GM19023 (cell line): ENCODE measurements around the gene DNAJC12.
"Not testable (repeated sequence)": the region's sequence is repeated elsewhere in the genome, so short reads cannot be mapped to it uniquely, and the experiment has no call there.

Source experiments
- ATAC-seq: cut with Tn5 transposase; IDR thresholded peaks from one replicate; pipeline ENCODE4 v1.9.1; 2021; ENCODE audit warnings: mild to moderate bottlenecking, moderate library complexity; ENCODE audit not compliant: unreplicated experiment

Gene DNAJC12

GRCh38 chr10:67837541-67838314 is at the start of gene DNAJC12:
DNAJC12 (minus strand) TSS chr10:67838188; CDS start chr10:67838011, 177 bp downstream.
- no peak for ATAC-seq

GRCh38 chr10:67884842-67885670 is 47.1 kb upstream of the DNAJC12 start:
- peak; percentile 55 for ATAC-seq

- peak; percentile 89 for ATAC-seq
These were observed 46.4 kb upstream of the DNAJC12 start, which contains the start of gene SIRT1 for GRCh38 chr10:67884313-67884841. SIRT1 (plus strand) TSS chr10:67884656; CDS start chr10:67884722, 66 bp downstream.

GRCh38 chr10:67883710-67884312 is 45.8 kb upstream of the DNAJC12 start:
- ATAC-seq: no peak

- ATAC-seq: no peak
These were observed 40.1 kb upstream of the DNAJC12 start for GRCh38 chr10:67878133-67878532.

- ATAC-seq: not testable (repeated sequence)
These were observed 39.4 kb upstream of the DNAJC12 start for GRCh38 chr10:67877421-67877820.

GRCh38 chr10:67875340-67876238 is 37.6 kb upstream of the DNAJC12 start:
- ATAC-seq: no peak

- ATAC-seq: no peak
These were observed 32.0 kb upstream of the DNAJC12 start for GRCh38 chr10:67869996-67870395.

GRCh38 chr10:67868132-67868531 is 30.1 kb upstream of the DNAJC12 start:
- ATAC-seq: no peak

- ATAC-seq: no peak
These were observed 26.8 kb upstream of the DNAJC12 start for GRCh38 chr10:67864607-67865371.

- ATAC-seq: no peak
These were observed 25.1 kb upstream of the DNAJC12 start for GRCh38 chr10:67863094-67863493.

- ATAC-seq: no peak
These were observed 23.9 kb upstream of the DNAJC12 start for GRCh38 chr10:67861750-67862432.

- ATAC-seq: no peak
These were observed 21.0 kb upstream of the DNAJC12 start for GRCh38 chr10:67858971-67859370.

- no peak for ATAC-seq
These were observed 15.5 kb upstream of the DNAJC12 start for GRCh38 chr10:67853512-67853911.

GRCh38 chr10:67852761-67853160 is 14.8 kb upstream of the DNAJC12 start:
- no peak for ATAC-seq

GRCh38 chr10:67851186-67851585 is 13.2 kb upstream of the DNAJC12 start:
- no peak for ATAC-seq

GRCh38 chr10:67849331-67850011 is 11.5 kb upstream of the DNAJC12 start:
- ATAC-seq: peak; percentile 95

- ATAC-seq: no peak
These were observed 5.3 kb upstream of the DNAJC12 start for GRCh38 chr10:67843284-67843683.
